Heart left ventricle (tissue), 13 donors: ENCODE measurements around the gene MXRA7.

ENCODE experiments used
- CTCF ChIP-seq, 12 donors: fragments of 200-600 bp; sonication (generic) in 4 of 12; IDR thresholded peaks; one replicate each; pipeline versions ENCODE4 v1.5.0 to v1.8.0; 2018 to 2022; ENCODE audit warnings: antibody characterized with exemption in 12 of 12, mild to moderate bottlenecking in 5 of 12
- POLR2A ChIP-seq, 2 donors: fragments of 450-650 bp; IDR thresholded peaks; one replicate each; pipeline ENCODE4 v1.6.1; 2017; ENCODE audit warnings: antibody characterized with exemption in 2 of 2, mild to moderate bottlenecking in 2 of 2, moderate library complexity in 2 of 2
- donor health status: ischemic (EF 13 %, LVEDD 7.1; RV severe dilation, severe dysfunction).
- donor health status: DM: no; HTN: yes; CAD: no.
- donor health status: DM: no; HTN: no; CAD: no.
- donor health status: ischemic (EF 25% LVEDD 6.9; RV normal size, moderate dysfunction).
- donor health status: ischemic (EF 25% LVEDD 5.7; RV mildly dilated, moderate dysfunction).
- donor health status: ischemic (EF 35%, LVEDD 5.7; RV mildly dilated, moderate dysfunction).
- donor health status: nonischemic (EF 11% LVEDD 7.7; RV severe dilation, severe dysfunction).
- donor health status: DM: yes; HTN: yes; CAD: no.
- donor health status: PGD.
- donor health status: ischemic (EF 29% LVEDD 5.4; RV normal size, mild dysfunction).
- donor health status: nonischemic (EF 23%, LVEDD 6.1; RV moderate dilation, normal function).

- TF ChIP-seq CTCF (IDR thresholded peaks at IDR 0.05) (no peak), POLR2A (IDR thresholded peaks at IDR 0.05) (no peak)
Observed at GRCh38 chr17:76720941-76721340, 10.2 kb upstream of the MXRA7 start.
